GM21576 (cell line): ENCODE results near the gene SPART.

ENCODE experiments used
- ATAC-seq: cut with Tn5 transposase; IDR thresholded peaks from one replicate; pipeline ENCODE4 v1.9.1; 2021; ENCODE audit warnings: mild to moderate bottlenecking, moderate library complexity; ENCODE audit not compliant: unreplicated experiment

The SPART gene, protein sequence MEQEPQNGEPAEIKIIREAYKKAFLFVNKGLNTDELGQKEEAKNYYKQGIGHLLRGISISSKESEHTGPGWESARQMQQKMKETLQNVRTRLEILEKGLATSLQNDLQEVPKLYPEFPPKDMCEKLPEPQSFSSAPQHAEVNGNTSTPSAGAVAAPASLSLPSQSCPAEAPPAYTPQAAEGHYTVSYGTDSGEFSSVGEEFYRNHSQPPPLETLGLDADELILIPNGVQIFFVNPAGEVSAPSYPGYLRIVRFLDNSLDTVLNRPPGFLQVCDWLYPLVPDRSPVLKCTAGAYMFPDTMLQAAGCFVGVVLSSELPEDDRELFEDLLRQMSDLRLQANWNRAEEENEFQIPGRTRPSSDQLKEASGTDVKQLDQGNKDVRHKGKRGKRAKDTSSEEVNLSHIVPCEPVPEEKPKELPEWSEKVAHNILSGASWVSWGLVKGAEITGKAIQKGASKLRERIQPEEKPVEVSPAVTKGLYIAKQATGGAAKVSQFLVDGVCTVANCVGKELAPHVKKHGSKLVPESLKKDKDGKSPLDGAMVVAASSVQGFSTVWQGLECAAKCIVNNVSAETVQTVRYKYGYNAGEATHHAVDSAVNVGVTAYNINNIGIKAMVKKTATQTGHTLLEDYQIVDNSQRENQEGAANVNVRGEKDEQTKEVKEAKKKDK

DNA sequence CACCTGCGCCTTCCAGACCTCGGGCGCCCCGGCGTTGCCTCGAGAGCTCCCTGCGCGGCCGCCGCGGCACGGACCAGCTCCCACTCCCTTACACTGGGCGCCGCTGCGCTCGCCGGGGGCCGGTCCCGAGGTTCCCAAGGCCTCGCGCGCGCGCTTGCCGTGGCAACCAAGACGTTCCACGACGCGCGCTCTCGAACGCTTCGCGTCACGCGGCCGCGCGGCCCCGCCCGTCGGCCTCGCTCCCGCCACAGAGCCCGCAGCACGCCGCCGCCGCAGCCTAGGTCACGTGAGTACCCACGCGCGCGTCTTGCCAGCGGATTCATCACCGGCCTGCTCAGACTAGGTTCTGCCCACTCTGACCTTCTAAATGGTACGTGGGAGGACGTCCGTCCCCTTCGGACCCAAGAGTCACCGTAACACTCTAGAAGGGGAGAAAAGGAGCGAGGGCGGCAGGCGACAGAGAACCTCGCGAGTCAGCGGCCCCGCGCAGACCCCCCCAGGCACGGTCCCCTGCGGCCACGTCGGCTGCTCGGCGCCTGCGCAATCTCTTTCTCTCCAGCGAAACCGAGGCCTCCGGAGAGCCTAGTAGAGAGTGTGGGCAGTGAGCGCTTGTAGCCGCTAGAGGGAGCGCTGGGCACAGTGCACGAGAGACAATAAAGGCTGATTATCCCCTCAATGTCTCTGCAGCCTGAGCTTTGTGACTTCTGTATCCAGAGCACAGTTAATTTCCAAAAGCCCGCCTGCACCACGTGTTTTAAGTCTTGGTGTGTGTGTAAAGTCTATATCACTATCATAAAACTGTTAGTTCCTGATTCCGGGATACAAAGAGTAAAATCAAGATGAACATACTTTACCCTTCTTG lies at the start of gene SPART:
Gene SPART (minus strand): TSS at position 173 of the 862 bp plus-strand sequence. CDS start 10,564 bp downstream, outside the sequence.
- peak; percentile 96 for ATAC-seq

DNA sequence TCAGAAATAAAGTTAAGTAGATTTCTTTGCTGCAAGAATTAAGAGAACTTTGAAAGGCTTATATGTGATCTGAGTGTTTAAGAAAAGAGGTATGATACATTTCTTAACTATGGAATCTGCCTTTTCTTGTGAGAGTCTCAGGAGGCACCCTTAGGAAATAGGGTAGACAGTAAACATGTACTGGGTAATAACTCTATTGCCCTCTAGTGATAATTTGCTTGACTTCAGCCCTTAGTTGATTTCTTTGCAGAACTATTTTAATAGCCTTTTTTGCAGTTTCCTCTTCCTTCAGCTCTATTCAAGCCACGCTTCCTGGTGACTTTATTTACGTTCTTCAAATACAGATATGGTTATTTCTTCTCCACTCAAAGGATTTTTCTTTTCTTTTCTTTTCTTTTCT lies 49.1 kb upstream of the SPART start:
- ATAC-seq = no peak

DNA sequence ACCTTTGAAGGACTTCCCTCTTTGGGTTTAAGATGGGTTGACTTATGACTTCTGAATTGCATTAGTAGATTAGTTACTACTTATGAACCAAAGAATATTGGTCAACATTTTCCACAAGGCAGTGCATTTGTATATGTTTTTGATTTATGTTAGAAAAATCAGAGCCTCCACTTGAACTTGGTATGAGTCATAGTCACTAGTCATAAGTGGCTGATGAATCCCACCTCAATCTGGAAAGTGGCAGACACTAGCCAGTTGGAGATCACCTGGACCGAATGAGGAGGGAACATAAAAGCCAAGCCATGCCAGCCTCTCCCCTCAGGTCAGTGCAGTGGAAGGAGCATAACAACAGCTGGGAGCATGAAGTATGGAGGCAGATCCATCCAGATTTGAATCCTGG lies 39.3 kb upstream of the SPART start:
- ATAC-seq = no peak

DNA sequence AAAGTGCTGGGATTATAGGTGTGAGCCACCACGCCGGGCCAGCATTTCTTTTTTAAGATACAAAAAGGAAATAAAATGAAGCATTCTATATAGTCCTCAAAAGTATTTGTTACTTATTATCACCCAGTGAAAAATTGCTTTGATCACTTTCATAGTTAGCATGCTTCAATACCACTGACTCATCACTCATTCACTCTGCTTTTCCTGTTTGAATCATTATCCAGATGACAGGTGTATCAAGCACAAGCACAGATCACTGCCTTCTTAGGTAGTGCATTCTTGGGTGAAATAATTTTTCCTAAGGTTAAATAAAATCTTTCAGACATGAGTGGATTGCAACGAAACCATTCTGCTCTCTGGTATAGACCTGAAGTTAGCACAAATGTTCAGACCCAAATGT lies 35.8 kb upstream of the SPART start:
- ATAC-seq = no peak

DNA sequence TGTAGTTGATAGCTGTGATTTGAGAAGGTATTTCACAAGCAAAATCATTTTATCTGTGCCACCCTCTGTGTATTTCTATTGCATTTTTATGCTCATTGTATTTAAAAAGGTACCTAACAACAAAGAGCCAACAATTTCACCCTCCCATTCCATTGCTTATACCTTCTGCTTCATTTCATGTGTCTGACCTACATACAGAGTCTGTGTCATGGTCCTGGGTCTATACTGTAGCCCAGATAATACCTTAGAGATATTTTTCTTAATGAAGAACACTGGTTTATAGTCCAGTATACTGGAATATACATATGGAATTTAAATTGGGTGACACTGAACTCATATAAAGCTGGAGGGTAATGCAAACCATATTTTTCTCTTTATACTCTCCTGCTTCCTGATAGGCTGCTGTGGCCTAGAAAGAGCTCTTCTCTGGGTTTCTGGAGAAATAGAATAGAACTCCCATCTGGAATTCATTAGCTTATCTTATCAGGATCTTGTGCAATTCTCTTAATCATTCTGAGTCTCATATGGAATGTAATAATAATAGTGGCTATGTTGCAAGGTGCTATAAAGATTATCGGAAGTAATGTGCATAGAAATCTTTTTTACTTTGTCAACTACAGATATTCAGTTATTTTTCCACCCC lies 31.8 kb upstream of the SPART start:
- ATAC-seq = no peak

DNA sequence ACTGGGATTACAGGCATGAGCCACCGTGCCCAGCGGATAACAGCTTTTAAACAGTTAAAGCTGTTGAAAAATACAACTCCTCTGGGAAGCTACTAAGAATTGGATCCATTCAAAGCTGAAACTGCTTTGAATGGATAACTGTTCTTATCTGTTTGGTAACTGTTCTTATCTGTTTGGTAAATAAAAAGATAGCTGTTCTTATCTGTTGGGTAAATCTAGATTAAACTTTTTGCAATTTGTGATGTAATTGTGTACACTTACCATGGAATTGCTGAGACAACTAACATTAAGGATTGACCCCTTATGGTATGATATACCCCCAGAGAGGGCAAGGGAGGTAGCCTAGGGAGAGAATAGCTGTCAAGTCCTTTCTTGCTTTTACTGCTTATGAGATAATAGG lies 27.9 kb upstream of the SPART start:
- ATAC-seq = no peak

DNA sequence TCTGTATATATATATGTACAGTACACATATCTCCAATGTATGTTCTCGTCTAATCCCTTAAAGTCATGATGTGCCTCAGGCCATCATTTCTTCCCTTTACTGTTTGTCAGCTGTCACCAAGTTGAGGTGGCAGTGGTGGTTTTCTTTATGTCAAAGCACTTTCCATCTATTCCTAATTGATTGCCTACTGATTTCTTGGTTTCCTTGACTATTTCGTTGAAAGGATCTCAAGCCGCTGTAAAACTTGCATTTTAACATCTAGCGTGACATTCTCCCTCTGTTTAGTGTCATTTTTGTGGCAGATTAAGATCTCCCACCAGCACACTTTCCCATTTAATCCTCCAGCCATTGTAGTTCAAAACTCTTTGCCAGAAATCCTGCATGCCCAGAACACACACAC lies 25.0 kb upstream of the SPART start:
- no peak for ATAC-seq

DNA sequence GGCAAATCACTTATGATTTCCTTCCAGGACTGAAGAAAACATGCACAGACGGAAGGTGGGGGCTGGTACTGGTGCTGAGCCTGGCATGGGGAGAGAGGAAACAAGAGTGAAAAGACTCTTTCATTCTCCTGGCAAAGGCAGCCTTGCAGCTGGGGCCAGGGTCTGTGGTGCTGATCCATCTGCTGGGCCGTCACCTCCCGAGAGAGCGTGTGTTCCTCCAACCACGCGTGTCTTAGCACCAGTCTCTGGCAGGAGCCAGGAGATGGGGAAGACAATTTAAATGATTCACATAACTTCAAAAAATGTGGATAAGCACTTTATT lies 23.9 kb upstream of the SPART start:
- ATAC-seq = no peak

DNA sequence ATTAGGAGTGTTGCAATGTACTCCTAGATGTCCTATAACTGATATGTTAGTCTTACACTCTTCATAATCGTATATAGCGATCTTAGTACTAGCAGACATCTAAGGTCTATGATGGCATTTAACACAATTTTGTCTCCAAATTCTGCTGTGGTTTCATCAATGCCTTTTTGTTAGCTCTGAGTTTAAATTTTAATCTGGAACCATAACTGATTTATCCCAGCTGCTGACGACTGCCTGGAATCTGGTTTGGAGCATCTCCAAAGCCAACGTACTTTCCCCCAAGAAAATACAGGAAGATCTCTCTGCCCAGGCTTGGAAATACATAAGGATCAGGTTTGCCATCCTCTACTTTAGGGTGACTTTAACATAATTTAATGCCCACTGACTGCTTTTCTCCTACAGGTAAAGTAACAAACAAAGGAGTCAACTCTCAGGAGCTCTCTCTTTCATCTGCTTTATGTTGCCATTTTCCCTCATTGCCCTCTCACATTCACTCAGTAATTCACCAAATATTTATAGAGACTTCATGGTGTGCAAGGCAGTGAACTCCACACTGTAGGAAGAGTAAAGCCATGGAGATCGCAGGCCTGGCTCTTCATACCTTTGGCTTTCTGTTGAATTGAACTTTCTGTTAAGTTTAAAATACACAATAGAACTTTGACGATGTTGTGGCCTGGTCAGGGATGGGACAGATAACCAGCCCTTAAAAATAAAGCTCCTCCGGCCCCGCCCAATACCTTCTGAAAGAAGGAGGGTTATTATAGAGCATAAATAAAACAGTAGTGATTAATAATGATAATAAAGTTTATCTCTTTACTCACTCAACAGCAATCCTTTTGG lies 23.3 kb upstream of the SPART start:
- no peak for ATAC-seq

DNA sequence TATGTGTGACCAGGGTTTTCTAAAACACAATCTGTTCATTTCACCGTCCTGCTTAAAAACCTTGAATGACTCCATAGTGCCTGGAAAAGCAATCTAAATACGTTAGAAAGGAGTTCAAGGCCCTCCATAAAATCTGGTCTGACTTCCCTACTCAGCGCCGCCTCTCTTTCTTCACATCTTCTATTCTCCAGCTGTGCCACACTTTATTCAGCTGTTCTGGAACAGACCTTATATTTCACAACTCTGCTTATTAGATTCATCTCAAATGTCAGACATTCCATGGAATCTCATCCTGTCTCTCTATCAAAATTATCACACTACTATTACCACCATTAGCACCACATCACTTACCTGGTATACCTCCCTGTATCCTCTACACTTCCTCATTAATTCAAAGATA lies 19.8 kb upstream of the SPART start:
- no peak for ATAC-seq

DNA sequence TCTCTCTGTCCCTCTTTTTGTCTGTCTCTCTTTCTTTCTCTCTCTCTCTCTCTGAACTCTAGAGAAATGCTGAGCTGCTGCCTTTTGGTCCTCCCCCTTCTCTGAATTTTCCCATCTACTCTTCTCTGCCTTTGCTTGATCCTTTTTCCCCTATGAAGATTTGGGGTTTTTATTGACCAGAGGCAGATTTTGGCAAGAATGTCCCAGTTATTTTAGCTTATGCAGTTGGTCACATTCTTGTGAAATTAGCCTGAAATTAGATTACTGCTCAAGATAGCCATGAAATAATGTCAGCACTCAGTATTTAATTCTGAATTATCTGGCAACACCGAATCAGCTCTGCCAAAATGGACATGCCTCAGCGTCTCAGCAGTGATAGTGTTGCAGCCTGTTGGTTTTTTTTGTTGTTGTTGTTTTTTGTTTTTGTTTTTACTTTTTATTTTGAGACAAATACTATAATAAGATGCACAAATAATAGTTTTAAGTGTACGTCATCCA lies 17.2 kb upstream of the SPART start:
- ATAC-seq = no peak

DNA sequence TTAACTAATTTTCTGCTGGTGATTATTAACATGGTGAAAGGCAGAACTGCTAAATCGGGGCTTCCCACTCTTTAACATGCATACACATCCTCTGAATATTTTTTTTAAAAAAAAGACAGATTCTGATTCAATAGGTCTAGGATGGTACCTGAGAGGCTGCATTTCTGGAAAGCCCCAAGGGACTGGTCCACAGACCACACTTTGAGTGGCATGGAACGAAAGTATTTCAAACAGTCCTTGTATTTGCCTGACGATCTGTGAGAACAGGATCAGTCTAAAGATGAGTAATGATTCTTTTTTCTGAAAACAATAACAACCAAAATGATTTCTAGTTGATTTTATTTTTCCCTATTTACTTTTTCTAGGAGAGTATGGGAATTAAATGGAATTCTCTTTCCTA lies 16.7 kb upstream of the SPART start:
- no peak for ATAC-seq

DNA sequence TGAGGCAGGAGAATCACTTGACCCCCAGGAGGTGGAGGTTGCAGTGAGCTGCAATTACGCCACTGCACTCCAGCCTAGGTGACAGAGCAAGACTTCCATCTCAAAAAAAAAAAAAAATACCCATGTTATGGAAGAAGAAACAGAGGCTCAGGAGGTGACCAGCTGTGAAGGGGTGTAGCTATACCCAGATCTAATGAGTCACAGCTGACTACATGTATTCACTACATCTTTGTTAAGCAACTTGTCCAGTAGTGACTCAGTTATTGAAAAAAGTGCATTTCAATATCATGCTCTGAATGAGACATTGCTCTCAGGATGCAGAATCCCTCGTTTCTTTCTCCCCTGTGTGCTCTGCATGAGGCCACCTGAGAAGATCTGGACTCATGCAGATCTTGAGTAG lies 16.1 kb upstream of the SPART start:
- ATAC-seq = no peak

DNA sequence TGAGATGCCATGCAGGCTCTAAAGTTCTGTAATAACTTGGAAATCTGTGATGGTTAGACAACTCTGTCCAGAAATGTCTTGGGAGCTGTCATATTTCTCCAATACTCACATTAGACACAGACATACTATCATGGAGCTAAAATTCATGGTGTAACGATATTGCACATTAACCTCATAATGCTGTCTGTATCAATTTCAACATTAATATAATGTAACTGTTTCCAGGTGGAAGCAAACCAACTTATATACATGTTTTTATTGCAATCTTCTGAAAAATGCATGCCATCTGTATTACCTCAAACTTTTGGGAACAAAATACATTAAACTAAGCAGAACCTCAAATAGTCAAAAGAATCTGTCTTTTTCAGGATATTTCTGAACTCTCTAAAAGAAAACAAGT lies 14.7 kb upstream of the SPART start:
- no peak for ATAC-seq

DNA sequence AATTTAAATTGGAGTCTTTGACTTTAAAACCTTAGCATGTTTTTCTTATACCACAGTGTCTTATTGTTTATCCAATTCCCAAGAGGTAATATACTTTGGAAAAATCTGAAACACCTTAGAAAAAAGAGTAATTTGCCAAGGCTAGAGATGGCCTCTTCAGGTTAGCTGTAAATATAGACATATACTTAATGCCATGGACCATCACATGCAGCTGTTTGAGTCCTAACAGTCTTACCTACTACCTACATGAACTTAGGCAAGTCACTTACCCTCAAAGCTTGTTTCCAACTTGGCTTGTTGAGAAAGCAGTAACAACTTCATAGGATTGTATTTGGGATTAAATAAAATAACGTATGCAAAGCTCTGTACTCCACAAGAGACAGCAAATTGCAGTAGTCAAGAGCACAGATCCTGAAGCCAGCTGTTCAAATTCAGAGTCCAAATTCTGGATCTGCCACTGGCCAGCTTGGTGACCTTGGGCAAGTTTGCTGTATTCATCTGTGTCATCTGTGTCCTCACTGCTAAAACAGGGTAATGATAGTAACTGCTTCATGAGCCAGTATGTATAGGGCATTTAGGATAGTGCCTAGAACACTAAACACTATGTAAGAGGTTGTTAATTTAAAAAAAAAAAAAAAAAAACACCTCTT lies 13.2 kb upstream of the SPART start:
- no peak for ATAC-seq

DNA sequence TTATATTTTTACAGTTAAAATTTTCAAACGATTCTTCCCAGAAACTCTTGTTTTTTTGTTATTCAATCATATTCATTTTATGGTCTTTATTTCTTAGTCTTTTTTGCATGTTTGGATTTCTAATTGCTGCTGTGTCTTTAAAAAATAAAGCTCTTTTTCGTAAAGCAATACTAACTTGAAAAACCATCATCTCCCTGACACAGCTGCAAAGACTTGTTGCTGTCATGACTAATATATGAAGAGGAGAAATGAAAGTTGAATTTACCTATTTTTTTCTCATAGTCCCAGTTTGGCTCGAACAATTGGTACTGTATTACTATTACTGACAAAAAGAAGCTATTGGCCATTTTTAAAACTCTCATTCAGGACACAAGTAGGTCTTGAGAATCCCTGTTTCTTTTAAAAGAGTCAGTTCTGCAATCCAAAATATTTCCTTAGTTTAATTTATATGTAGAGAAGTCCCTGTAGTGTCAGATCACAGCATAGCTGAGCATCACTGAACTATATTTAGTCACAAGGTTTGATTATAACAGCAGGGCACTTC lies 12.1 kb upstream of the SPART start:
- ATAC-seq = no peak

DNA sequence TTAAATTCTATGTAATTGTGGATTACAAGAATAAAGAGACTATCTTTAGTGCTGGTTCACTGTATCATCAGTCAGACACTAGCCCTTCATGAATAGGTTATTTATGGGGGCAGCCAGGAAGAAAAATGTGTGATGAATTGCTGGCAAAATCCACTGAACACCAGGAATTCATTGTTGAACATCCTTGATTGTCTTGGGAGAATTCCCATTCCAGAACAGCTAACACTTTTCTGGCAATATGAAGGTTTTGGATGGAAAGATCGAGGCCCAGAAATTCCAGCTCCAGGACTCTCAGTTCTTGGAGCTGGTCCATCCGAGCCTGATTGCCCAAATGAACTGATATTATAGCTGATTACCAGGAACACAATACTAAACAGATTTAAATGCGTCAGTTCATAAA lies 11.5 kb upstream of the SPART start:
- no peak for ATAC-seq

DNA sequence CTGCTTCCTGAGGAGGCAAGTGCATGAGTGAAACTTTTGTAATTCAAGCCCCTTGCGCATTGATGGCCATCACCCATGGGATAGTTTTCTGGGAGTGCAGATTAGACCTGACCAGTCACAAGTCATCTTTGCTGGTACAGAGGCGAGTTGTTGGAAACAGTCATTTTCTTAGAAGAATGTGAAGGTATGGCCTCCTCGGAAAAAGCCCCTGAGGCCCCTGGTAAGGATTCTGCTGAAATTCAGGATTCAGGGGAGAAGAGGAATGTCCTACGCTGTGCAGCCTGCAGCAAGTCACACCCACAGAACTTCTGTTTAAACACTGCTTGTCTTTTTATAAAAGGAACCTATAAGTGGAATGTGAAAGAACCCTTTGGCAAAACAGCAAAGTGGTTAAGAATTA lies 11.0 kb upstream of the SPART start:
- no peak for ATAC-seq

DNA sequence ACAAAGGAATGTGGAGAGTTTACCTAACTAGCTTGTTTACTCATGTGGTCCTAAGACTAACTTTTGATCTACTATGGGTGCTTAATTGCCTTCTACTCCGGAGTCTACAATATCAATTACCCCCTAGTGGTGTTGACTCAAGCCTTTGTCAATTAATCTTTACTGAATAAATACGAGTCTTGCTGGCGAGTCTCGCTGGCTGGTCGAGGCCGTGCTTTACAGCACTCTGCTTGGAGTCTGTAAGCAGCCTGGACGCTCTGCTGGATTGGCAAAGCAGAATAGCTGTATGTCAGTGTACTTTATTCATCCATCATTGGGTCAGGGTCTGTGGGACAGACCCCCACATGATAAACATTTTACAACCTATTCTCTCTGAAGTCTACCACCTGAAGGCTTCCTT lies 9.9 kb upstream of the SPART start:
- no peak for ATAC-seq
